HG02588 (cell line): ENCODE measurements around the gene PCDHGA6.

Experiments used
- ATAC-seq: cut with Tn5 transposase; IDR thresholded peaks from one replicate; pipeline ENCODE4 v1.9.1; 2021; ENCODE audit warnings: mild to moderate bottlenecking, moderate library complexity; ENCODE audit not compliant: unreplicated experiment

Gene PCDHGA6

DNA sequence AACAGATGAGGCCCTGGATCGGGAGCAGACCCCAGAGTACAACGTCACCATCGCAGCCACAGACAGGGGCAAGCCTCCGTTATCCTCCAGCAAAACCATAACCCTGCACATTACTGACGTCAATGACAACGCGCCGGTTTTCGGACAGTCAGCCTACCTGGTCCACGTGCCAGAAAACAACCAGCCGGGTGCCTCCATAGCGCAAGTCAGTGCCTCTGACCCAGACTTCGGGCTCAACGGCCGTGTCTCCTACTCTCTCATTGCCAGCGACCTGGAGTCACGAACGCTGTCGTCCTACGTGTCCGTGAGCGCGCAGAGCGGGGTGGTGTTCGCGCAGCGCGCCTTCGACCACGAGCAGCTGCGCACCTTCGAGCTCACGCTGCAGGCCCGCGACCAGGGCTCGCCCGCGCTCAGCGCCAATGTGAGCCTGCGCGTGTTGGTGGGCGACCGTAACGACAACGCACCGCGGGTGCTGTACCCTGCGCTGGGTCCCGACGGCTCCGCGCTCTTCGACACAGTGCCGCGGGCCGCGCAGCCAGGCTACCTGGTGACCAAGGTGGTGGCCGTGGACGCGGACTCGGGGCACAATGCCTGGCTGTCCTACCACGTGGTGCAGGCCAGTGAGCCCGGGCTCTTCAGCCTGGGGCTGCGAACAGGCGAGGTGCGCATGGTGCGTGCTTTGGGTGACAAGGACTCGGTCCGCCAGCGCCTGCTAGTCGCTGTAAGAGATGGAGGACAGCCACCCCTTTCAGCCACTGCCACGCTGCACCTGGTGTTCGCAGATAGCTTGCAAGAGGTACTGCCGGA, 45.6 kb downstream of the PCDHGA6 start:
- no peak for ATAC-seq

GRCh38 chr5:141420855-141421488, 47.3 kb downstream of the PCDHGA6 start, which contains the start of gene PCDHGA11:
Gene PCDHGA11 (plus strand): TSS chr5:141421051. CDS start chr5:141421228, 177 bp downstream.
- no peak for ATAC-seq

DNA sequence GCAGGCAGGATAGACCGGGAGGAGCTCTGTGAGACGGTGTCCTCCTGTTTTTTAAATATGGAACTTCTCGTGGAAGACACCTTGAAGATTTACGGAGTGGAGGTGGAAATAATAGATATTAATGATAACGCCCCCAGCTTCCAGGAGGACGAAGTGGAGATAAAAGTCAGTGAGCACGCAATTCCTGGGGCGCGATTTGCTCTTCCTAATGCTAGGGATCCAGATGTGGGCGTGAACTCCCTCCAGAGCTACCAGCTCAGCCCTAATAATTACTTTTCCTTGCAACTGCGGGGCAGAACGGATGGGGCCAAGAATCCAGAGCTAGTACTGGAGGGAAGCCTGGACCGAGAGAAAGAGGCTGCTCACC, 47.8 kb downstream of the PCDHGA6 start:
- no peak for ATAC-seq

GRCh38 chr5:141422742-141423291, 49.1 kb downstream of the PCDHGA6 start:
- ATAC-seq, result no peak

GRCh38 chr5:141427783-141428426, 54.2 kb downstream of the PCDHGA6 start:
- ATAC-seq, result no peak
